Hippocampal formation (tissue), 2 donors: ENCODE measurements around the gene KCNT2.
"Not testable (repeated sequence)": the region's sequence is repeated elsewhere in the genome, so short reads cannot be mapped to it uniquely, and the experiment has no call there.

Experiments used
- DNase-seq, 2 donors: peaks; one replicate each; lab custom pipeline; 2025; lab: John Stamatoyannopoulos, UW

KCNT2 gene

DNA sequence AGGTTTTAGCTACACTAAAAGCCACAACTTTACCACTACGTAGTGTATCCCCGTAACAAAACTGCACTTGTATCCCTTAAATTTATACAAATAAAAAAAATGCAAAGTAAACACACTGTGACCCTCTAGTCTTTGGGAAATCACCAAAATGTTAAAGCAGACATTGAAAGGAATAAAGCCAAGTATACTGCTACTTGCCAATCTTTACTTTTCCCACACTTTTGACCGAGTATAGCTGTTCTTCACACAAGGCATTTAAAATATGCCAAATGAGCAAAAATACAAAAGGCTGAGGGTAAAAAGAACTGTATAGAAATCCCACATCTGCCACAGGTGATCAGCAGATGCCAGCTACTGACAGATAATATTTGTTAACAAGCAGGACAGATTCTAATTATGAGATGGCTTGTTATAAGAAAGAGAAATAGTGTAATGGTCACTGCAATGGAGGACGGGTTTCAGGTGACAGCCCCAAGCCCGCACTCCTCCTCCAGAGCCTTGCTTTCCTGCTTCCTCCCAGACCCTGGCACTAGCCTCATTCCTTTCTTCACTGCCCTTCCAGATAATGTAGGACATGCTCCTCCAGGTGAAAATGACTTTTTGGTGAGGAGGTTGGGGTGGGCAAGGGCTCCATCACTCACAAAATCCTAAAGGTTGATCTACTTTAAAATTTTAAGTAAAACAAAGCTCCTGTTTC, 18.1 kb downstream of the KCNT2 start:
- DNase-seq, result no peak

DNA sequence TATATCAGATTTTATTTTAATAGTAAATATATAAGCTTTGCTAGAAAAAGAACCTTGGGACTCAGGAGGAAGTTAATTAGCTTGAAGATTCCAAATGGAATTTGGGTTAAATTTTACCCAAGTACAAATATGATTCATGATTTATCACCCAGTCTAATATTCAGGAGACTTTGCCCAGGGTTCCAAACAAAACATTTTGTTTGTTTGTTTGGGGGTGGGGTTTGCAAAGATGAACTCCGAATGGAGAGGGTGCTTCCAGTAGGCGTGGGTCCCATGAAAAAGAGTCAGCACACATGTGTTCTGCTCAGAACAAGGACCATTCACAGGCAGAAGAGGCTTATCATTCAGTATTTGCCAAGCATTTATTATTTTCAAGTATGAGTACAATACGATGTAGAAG, 23.5 kb downstream of the KCNT2 start:
- DNase-seq, result no peak

DNA sequence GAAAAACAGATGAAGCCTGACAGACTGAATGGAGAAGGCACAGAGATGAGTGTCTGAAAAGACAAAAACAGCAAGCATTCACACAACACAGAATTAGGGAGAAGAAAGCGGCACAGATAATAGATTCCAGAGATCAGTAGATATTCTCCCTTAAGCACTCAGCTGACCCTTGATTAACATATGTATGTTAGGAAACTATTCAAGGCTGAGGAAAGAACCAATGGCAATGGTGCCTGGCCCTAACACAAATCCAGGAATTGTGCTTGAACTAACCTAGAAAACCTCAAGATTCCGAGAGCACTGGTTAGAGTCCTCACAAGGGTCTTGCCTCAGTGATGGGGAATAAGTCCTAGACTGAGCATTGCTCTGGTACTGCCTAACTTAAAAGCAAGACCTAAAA, 30.9 kb downstream of the KCNT2 start:
- DNase-seq, result no peak

DNA sequence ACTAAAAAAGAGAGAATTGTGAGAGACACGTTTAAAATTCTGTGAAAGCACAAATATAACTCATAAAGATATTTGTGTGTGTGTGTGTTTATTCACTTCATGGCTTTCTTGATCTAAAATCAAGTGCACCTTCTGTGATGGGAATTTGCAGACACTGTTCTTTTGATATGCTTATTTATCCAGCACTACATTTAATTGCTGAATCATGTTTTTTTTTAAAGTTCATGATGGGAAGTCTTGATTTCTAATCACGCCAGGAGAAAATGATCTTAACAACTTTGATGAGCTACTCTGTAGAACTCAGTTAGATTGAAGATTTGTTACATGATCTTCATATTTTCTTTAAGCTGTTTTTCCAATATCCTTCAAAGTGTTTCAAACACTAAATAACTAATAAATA, 35.0 kb downstream of the KCNT2 start:
- DNase-seq, result no peak

DNA sequence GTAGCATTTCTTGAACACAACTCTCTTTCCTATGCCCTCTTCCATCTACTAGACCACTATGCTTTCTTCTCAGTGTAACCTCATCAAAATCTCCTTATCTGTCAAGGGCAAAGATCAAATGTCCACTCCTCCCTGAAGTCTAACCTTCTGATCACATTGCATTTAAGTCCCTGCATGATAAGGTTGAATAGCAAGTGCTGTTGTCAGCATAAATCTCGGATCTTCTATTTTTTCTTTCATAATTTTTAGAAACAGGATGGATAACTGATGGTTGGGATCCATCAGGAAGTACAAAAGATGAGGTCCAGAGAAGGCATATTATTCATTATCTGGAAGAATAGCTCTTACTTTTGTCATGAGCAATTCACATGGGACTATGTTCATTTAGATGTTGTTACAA, 41.0 kb downstream of the KCNT2 start:
- no peak for DNase-seq

DNA sequence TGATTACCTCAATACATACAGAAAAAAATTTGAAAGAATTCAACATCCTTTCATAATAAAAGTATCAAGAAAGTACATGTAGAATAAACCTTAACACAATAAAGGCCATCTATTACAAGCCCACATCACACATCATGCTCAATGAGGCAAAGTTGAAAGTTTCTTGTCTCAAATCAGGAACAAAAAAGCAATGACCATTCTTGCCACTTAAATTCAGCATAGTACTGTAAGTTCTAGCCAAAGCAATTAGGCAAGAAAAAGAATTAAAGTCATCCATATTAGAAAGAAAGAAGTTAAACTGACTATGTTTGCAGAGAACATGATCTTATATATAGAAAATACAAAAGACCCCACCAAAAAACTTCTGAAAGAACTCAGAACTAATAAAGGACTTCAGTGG, 44.5 kb downstream of the KCNT2 start:
- DNase-seq, result no peak

DNA sequence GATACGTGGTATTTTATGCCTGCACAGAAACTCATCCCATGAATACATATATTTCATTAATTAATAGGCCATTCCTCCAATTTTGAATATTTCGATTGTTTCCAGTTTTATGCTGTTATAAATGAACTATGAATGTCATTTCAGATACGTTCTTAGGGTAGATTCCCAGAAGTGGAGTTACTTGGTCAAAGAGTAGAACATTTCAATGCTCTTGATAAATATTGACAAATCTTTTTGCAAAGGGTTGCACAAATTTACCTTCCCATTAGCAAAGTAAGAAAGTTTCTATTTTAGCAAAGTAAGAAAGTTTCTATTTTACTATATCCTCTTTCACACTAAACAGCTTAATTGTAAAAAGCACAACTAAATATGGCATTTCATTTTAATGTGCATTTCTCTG, 48.9 kb downstream of the KCNT2 start:
- DNase-seq, result no peak

DNA sequence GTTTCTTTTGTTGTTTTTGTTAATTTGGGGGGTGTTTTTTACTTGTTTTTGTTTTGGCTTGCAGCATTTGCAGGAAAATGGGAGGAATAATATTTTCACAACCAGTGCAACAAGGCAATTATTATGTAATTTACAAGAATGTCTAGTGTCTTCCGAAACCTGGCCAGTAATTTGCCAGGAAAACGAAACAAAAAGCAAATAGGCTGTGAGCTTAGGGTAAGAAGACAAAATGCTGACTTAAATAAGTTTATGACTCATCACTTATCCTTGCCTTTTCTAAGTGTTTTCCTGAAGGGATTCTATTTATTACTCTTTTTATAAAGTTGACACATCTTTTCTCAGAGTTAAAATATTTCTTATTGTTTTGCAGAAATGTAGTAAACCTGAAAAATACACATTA, 49.8 kb downstream of the KCNT2 start:
- DNase-seq, result no peak

DNA sequence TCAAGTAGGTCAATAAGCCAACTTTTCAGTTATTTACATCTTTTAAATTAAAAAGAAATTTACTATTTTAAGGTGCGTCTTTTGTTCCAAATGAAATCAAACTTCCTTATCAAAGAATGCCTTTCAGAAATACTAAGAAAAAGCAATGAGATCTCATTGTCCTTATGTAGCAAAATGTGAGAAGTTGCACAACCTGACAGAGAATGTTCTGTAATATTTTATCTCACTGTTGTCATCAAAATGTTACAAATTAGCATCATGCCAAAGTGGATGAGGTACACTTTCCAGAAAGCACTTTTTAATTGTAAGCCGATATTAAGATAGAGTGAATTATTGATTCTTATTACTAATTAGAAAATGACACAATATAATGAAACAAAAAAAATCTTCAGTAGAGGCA, 50.4 kb downstream of the KCNT2 start:
- no peak for DNase-seq

DNA sequence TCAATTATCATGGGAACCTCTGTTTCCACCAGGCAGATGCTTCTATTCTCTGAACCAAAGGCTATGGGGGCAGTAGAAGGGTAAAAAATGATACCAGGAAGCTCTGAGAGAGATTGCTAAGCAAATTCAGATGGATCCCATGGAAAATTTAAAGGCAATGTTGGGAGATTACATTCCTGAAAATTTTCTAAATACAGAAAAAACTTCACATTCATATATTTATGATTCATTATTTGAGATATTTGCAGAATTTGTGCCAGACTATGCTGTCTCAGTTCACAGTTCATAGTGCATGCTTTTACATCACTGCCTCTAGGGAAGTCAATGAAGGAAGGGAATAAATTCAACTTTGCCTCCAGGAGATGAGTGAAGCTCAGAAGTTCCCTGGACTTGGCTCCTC, 57.5 kb downstream of the KCNT2 start:
- no peak for DNase-seq

DNA sequence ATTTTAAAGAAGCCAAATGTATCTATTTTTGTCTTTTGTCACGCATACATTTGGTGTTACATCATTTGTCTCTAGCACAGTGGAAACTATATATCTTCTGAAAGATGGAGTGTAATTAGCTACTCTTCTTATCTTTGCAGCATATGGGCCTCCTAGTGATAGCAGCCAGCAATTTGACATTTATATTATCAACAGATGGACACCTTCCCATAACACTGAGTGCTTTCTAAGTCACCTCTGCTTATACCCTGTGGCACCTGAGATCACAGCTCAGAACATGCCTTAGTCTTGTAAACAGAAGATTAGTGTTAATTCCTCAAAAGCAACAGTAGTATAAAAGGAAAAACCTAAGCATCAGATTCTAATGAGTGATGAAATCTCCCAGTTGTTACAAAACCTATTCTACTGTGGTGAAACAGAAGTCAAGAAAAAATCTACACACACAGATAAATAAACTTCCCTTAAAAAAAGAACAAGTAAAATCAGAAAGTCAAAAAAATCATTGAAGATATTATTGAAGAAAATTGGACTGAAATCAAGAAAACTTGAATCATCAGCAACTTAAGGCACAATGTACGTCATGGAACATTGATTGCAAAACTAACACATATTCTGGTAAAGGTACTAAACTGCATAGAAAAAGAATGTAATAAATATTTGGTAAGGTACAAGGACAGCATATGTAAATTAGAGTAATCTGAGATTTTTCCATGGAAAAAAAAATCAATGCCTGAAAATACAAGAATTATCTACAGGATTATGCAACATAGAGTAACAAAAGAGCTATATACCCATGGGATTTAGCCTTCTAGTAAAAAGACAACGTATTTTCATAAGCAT, 61.7 kb downstream of the KCNT2 start:
- DNase-seq, result no peak

DNA sequence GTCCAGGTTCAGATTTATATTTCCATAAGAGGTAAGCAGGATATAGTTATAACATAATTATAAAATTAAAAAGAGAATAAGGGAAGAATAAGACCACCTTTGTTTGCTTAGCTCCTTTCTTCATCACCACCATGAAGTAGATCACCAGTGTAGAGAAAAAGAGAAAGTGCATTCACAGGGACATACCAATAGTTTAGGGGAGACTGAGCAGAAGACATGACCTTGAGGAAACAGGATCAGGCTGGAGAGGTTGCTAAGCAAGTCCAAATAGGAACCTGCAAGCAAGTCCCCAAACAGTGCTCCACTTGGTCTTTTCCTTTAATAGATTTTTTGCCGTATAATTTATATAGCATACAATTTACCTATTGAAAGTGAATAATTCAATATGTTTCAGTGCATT, 63.0 kb downstream of the KCNT2 start:
- no peak for DNase-seq

DNA sequence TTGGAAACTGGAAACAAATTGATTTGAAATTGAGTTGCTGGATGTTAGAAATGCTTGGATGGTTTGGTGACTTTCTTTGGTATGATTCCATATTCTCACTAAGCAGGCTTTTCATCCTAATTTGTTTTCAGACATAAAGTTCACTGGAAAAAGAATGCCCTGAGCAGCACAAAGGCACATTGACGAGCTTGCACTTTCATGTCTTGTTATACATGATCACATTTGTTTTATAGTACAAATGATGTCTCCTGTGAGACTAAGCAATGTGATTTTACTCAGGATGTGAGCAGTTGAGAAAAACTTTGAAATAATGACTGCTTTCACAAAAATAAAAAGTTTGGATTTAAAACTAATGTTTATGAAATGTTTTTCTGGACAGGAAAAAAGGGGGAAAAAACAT, 63.6 kb downstream of the KCNT2 start:
- DNase-seq, result no peak

DNA sequence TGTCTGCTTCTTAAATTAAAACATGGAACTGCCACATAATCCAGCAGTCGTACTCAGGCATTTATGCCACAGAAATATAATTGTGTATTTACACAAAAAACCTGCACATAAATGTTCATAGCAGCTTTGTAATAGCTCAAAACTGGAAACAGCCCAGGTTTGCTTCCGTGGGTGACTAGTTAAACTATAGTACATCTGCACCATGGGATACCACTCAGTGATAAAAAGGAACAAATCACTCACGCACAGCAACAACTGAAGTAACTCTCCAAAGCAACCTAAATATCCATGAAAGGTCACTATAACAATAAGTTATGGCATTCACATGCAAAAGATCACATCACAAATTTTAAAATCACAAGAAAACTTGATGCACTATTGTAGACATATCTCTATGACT, 64.4 kb downstream of the KCNT2 start:
- DNase-seq, result no peak

DNA sequence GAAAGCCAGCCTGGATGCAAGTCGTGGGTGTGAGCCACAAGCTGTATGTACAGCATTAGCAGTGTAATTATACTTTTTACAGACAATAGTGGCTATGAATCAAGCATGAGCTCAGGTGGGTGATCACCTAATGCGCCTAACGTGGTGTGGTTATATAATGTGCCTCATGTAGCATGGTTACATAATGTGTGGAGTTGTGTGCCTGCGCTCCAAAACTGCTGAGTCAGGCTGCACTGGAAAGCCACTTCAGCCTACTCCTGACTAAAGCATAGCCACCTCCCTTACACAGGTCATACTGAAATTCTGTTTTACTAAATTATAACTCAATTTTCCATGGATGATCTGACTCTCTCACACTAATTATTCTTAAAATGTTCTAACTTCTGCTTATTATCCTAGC, 69.8 kb downstream of the KCNT2 start:
- DNase-seq, result no peak

DNA sequence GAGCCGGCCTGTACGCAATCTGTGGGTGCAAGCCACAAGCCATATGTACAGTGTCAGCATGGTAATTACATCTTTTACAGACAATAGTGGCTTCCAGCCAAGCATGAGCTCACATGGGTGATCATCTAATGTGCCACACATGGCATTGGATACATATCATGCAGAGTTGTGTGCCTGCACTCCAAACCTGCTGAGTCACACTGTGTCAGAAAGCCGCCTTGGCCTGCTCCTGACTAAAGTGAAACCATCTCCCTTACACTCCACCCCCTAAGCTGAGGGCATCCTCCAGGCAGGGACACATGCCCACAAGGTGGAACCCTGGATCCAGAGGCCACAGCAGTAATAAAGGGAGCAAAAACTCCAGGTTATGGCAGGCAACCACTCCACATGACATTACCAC, 72.5 kb downstream of the KCNT2 start:
- no peak for DNase-seq

DNA sequence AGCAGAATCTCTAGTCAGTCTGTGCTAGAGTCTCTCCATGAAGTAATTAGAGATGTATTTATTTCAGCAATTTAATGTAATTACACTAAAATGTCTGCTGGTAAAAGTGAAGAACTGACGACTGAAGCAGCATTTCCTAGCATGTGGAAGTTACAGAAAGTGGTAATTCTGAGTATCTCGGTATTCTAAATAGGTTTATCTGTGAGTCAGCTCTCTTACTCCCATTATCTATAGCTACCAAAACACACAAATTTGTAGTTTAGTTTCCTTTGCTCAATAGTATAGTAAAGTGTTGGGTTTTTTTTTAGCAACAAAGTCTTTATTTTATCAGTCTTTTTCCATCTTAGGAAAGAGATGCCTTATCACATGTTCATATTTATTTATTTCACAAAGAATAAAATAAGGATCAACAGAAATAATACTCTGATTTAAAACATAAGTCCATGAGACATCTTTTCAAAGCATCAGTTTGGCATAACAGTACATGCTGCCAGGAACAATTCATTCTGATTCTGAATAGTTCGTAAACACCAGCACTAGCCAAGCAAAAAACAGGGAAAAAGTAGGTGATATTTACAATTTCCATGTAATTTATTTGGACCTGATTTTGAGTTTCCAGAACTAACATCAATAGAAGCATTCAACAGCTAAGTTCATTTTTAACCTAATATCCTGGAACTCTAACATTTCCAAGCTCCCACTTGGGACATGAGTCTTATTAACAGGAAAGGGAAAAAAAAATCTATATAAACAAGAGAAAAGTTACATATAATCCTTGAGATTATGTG, 76.3 kb downstream of the KCNT2 start:
- no peak for DNase-seq

DNA sequence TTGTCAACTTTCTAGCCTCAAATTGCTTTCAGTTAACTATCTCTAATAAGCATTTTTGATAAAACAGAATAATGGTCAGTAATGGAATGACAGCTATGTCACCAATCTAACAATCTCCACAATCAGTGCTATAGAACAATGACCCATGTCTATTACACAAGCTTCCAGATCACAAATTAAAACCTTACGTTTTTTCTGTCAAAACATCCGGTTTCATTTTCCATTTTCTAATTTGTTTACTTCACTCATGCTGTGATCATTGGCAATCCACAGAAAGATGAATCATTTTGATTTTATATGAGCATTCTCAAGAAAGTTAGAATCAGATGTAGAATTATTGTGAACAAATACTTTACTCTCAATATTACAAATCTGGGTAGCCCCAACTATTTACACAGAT, 80.3 kb downstream of the KCNT2 start:
- no peak for DNase-seq

DNA sequence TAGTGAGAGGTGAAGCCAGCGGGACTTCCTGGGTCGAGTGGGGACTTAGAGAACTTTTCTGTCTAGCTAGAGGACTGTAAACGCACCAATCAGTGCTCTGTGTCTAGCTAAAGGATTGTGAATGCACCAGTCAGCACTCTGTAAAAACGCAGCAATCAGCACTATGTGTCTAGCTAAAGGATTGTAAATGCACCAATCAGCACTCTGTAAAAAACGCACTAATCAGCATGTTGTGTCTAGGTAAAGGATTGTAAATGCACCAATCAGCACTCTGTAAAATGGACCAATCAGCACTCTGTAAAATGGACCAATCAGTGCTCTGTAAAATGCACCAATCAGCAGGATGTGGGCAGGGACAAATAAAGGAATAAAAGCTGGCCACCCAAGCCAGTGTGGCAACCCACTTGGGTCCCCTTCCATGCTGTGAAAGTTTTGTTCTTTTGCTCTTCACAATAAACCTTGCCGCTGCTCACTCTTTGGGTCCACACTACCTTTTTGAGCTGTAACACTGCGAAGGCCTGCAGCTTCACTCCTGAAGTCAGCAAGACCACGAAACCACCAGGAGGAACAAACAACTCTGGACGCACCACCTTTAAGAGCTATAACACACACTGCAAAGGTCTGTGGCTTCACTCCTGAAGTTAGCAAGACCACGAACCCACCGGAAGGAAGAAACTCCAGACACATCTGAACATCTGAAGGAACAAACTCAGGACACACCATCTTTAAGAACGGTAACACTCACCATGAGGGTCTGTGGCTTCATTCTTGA, 85.5 kb downstream of the KCNT2 start:
- DNase-seq, result not testable (repeated sequence)

DNA sequence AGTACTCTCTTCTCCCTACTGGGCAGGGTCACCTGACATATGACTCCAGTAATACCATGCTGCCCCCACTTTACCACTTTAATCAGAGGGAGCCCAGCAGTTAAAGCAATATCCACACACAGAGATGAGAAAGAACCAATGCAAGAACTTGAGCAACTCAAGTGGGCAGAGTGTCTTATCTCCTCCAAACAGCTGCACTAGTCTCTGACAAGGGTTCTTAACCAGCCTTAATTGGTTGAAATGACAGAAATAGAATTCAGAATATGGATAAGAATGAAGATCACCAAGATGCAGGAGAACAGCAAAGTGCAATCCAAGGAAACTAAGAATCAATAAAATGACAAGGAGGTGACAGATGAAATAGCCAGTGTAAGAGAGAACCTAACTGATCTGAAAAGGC, 91.0 kb downstream of the KCNT2 start:
- no peak for DNase-seq

DNA sequence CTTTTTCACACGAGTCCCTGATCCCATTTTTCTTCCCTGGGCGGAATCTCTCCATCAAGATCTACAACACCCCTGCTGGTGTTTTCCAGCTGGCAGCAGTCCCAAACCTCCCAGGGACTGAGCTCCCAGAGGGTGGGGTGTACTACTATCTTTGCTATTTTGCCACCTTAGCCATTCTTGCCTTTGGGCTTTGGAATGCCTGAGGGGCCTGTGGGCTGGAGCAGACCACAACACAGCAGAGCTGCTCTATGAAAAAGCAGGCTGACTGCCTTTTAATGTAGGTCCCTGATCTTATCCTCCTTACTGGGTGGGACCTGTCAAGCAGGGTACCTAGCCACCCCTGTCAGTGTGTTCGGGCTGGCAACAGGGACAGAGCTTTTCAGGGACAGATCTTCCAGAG, 91.9 kb downstream of the KCNT2 start:
- DNase-seq, result no peak

DNA sequence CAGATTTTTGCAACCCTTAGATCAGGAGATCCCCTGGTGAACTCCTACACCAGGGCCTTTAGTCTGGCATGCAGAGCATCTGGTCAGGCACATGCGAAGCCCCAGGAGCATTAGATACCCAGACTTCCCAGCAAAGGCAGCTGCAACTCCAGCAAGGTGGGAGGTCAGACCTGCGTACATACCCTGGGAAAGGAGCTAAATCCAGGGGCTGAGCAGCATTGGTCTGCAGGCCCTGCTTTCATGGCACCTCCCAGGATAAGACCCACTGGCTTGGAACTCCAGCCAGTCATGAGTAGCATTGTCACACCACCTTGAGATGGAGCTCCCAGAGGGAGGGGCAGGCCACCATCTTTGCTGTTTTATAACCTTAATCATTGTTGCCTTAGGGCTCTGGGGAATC, 92.3 kb downstream of the KCNT2 start:
- DNase-seq, result no peak
